ENCODE data around the gene UGGT1. TPM values are rescaled to one million over a fixed set of nuclear protein-coding genes. Genes with fewer than 3 reads are reported as not detected.
A peak's percentile ranks its signal among the peaks of the same experiment; 100 is the strongest.

Gene UGGT1
- total and polyA plus RNA-seq, 2 donors (not counting 3 experiments of a cell fraction or from before 2014, with no cell fraction given): 27.6 to 83.2 TPM

DNA sequence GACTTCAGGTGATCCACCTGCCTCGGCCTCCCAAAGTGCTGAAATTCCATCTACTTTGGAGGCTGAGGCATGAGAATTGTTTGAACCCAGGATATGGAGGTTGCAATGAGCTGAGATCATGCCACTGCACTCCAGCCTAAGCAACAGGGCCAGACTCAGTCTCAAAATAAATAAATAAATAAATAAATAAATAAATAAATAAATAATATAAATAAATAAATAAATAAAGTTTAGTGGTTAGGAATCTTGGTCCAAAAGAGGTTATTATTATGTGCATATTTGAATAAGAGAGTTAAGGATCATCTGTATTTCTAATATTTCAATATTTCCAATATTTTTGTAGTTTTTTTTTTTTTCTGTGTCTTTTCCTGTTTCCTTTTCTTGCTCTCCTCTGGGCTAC lies 136.9 kb downstream of the UGGT1 start:
- DNase-seq (ENCODE audit: low read depth, low spot score): no peak
- no peak for FAIRE-seq
- Histone ChIP-seq H3K9me1 (replicated peaks; ENCODE audit: control insufficient read depth, extremely low read depth, insufficient read depth, low read length) (no peaks in the 10 kb centered on the region), H3K79me2 (ENCODE audit: control insufficient read depth, insufficient read depth, low read length) (no peaks in the 10 kb centered on the region), H3K27me3 (ENCODE audit: control insufficient read depth in 2 of 2, insufficient read depth in 2 of 2, low read length in 2 of 2) (no peaks in the 10 kb centered on the region), H3K4me3 (replicated peaks in 1 of 3; ENCODE audit: insufficient read depth in 1 of 3, low read depth in 1 of 3, low read length in 3 of 3) (no peak overlapping the region), H4K20me1 (replicated peaks; ENCODE audit: control insufficient read depth, extremely low read depth, insufficient read depth, low read length) (no peaks in the 10 kb centered on the region), H3K4me1 (ENCODE audit: control insufficient read depth, extremely low read depth, insufficient read depth, low read length) (peaks cover 8% of the 10 kb centered on the region), H3K9me3 (replicated peaks; ENCODE audit: control insufficient read depth, insufficient read depth, low read length) (no peaks in the 10 kb centered on the region), H3K9ac (replicated peaks; ENCODE audit: extremely low read depth, insufficient read depth, low read length) (no peak overlapping the region), H3K36me3 (ENCODE audit: control insufficient read depth in 2 of 2, extremely low read depth in 1 of 2, insufficient read depth in 2 of 2, low read length in 2 of 2) (no peaks in the 10 kb centered on the region), H3K4me2 (ENCODE audit: insufficient read depth, low read length) (no peak overlapping the region), H2AFZ (ENCODE audit: low read depth, low read length) (no peak overlapping the region), H3K27ac (ENCODE audit: insufficient read depth, low read depth, low read length) (no peak overlapping the region)
- intact Hi-C loops (cut with micrococcal nuclease) (no loop called here), dilution Hi-C loops (cut with MboI; ENCODE audit: extremely low pct_ligation_motif_present, low sequenced_read_pairs) (no loop called here)
- TF ChIP-seq, protein P1, sequence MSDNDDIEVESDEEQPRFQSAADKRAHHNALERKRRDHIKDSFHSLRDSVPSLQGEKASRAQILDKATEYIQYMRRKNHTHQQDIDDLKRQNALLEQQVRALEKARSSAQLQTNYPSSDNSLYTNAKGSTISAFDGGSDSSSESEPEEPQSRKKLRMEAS (IDR thresholded peaks at IDR 0.05; ENCODE audit: insufficient read depth, insufficient read length): no peak
- ChIA-PET CTCF (interaction anchor here (1.2 to 1.4 kb wide), 2 partner anchors 9 to 49 kb away, joined by 3 to 6 read pairs; no protein-coding TSS in a partner anchor), POLR2A (no interaction called here)
- BruUV-seq (replicated peaks): no TSS peak

DNA sequence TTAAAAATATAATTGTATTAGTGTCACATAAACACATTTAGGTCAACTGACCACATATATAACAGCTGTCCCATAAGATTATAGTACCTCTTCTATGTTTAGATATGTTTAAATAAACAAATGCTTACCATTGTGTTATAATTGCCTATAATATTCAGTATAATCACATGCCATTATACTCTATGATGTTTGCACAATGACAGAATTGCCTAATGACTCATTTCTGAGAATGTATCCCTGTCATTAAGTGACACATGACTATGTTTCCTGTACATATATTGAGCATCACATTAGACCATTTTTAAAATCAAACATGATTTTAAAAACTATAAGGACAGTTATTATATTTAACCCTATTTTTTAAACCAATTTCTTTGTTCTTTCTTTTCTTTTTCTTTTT lies 137.9 kb downstream of the UGGT1 start:
- Histone ChIP-seq H3K79me2 (ENCODE audit: control insufficient read depth, insufficient read depth, low read length) (no peaks in the 10 kb centered on the region), H3K4me1 (ENCODE audit: control insufficient read depth, extremely low read depth, insufficient read depth, low read length) (peaks cover 10% of the 10 kb centered on the region), H3K9me3 (replicated peaks; ENCODE audit: control insufficient read depth, insufficient read depth, low read length) (no peaks in the 10 kb centered on the region), H3K9ac (replicated peaks; ENCODE audit: extremely low read depth, insufficient read depth, low read length) (no peak overlapping the region), H3K4me3 (replicated peaks in 1 of 3; ENCODE audit: insufficient read depth in 1 of 3, low read depth in 1 of 3, low read length in 3 of 3) (no peak overlapping the region), H4K20me1 (replicated peaks; ENCODE audit: control insufficient read depth, extremely low read depth, insufficient read depth, low read length) (no peaks in the 10 kb centered on the region), H2AFZ (ENCODE audit: low read depth, low read length) (no peak overlapping the region), H3K27me3 (ENCODE audit: control insufficient read depth in 2 of 2, insufficient read depth in 2 of 2, low read length in 2 of 2) (no peaks in the 10 kb centered on the region), H3K4me2 (ENCODE audit: insufficient read depth, low read length) (no peak overlapping the region), H3K9me1 (replicated peaks; ENCODE audit: control insufficient read depth, extremely low read depth, insufficient read depth, low read length) (no peaks in the 10 kb centered on the region), H3K36me3 (ENCODE audit: control insufficient read depth in 2 of 2, extremely low read depth in 1 of 2, insufficient read depth in 2 of 2, low read length in 2 of 2) (no peaks in the 10 kb centered on the region), H3K27ac (ENCODE audit: insufficient read depth, low read depth, low read length) (no peak overlapping the region)
- POLR2A ChIA-PET: no interaction called here
- BruUV-seq (replicated peaks): no TSS peak
- FAIRE-seq (no peak), DNase-seq (ENCODE audit: low read depth, low spot score) (peak; percentile 24)
- peak; percentile 82 for TF ChIP-seq FOS (IDR thresholded peaks at IDR 0.05; ENCODE audit: borderline replicate concordance, insufficient read depth, low read length)
- peak; percentile 72 for TF ChIP-seq JUN (IDR thresholded peaks at IDR 0.05; ENCODE audit: borderline replicate concordance, insufficient read depth, insufficient read length, low read depth)
- TF ChIP-seq GATA2 (IDR thresholded peaks at IDR 0.05; ENCODE audit: insufficient read depth, insufficient read length, low read depth, low read length): no peak
- TF ChIP-seq EZH2 (IDR thresholded peaks at IDR 0.05; ENCODE audit: borderline replicate concordance, low read depth, low read length, severe bottlenecking): no peak
- dilution Hi-C loops (cut with MboI; ENCODE audit: extremely low pct_ligation_motif_present, low sequenced_read_pairs): no loop called here
- intact Hi-C loops (cut with micrococcal nuclease): no loop called here
- CTCF ChIA-PET: interaction anchor here (0.7 to 1.4 kb wide), 3 partner anchors 8 to 50 kb away, joined by 3 to 6 read pairs (median 3); no protein-coding TSS in a partner anchor

Data from endothelial cell of umbilical vein (primary cell).